Neuronal stem cell (in vitro differentiated cells): ENCODE data around the gene PHLDA1.
A peak's percentile ranks its signal among the peaks of the same experiment; 100 is the strongest.
"Not testable (repeated sequence)": the region's sequence is repeated elsewhere in the genome, so short reads cannot be mapped to it uniquely, and the experiment has no call there.

Experiments
- DNase-seq: peaks from one replicate; pipeline ENCODE4 v3.0.0-alpha.2; 2013; ENCODE audit warnings: low spot score
- H2AFZ ChIP-seq: one replicate; pipeline ENCODE4 v1.6.1; 2013; ENCODE audit warnings: mild to moderate bottlenecking, low read length, inconsistent platforms
- H2AK5ac ChIP-seq: 2 replicates; pipeline ENCODE4 v1.6.1; 2013; ENCODE audit warnings: low read depth, mild to moderate bottlenecking, inconsistent platforms, low read length, moderate library complexity, mixed read lengths
- H2BK120ac ChIP-seq: 2 replicates; pipeline ENCODE4 v1.6.1; 2013; ENCODE audit warnings: low read depth, mild to moderate bottlenecking, inconsistent platforms, low read length, moderate library complexity, mixed read lengths
- H2BK12ac ChIP-seq: one replicate; pipeline ENCODE4 v1.6.1; 2013; ENCODE audit warnings: low read length, inconsistent platforms
- H2BK15ac ChIP-seq: 2 replicates; pipeline ENCODE4 v1.6.1; 2013; ENCODE audit warnings: mild to moderate bottlenecking, low read length, inconsistent platforms, mixed read lengths
- H2BK5ac ChIP-seq: one replicate; pipeline ENCODE4 v1.6.1; 2013; ENCODE audit warnings: inconsistent platforms, mild to moderate bottlenecking, low read length, moderate library complexity
- H3K14ac ChIP-seq: one replicate; pipeline ENCODE4 v1.6.1; 2013; ENCODE audit warnings: low read length, inconsistent platforms
- H3K18ac ChIP-seq: 2 replicates; pipeline ENCODE4 v1.6.1; 2013; ENCODE audit warnings: low read length, inconsistent platforms
- H3K23ac ChIP-seq: 2 replicates; pipeline ENCODE4 v1.6.1; 2013; ENCODE audit warnings: low read depth, mild to moderate bottlenecking, mixed read lengths, low read length, inconsistent platforms; ENCODE audit not compliant: poor library complexity
- H3K27ac ChIP-seq: replicated peaks from 3 replicates; pipeline ENCODE4 v1.5.1; 2013; ENCODE audit warnings: low read length, inconsistent platforms
- H3K27me3 ChIP-seq, 3 experiments: 2 replicates each; pipeline ENCODE4 v1.6.1; 2013; ENCODE audit warnings: low read length in 3 of 3, mild to moderate bottlenecking in 2 of 3, inconsistent platforms in 1 of 3, low read depth in 1 of 3, mixed read lengths in 1 of 3, moderate library complexity in 1 of 3; ENCODE audit not compliant: control insufficient read depth in 3 of 3, insufficient read depth in 3 of 3
- H3K36me3 ChIP-seq, 2 donors: replicated peaks in 1 of 2; 2 replicates each; pipeline ENCODE4 v1.6.1; 2013; ENCODE audit warnings: low read length in 2 of 2; ENCODE audit not compliant: control insufficient read depth in 2 of 2, insufficient read depth in 2 of 2
- H3K4ac ChIP-seq: 2 replicates; pipeline ENCODE4 v1.6.1; 2013; ENCODE audit warnings: inconsistent platforms, mild to moderate bottlenecking, low read length, moderate library complexity
- H3K4me1 ChIP-seq, 2 donors: 1 replicate in 1 of 2; 2 replicates in 1 of 2; pipeline ENCODE4 v1.6.1; 2013; ENCODE audit warnings: low read length in 2 of 2, low read depth in 1 of 2; ENCODE audit not compliant: control insufficient read depth in 2 of 2, insufficient read depth in 1 of 2
- H3K4me2 ChIP-seq: one replicate; pipeline ENCODE4 v1.6.1; 2013; ENCODE audit warnings: mild to moderate bottlenecking, low read length, inconsistent platforms; ENCODE audit not compliant: insufficient read depth, poor library complexity, severe bottlenecking
- H3K4me3 ChIP-seq, 2 donors: 2 replicates each; pipeline ENCODE4 v1.5.1; 2013; ENCODE audit warnings: low read length in 2 of 2, mild to moderate bottlenecking in 2 of 2, inconsistent platforms in 1 of 2, moderate library complexity in 1 of 2
- H3K79me1 ChIP-seq: one replicate; pipeline ENCODE4 v1.6.1; 2013; ENCODE audit warnings: low read depth, mild to moderate bottlenecking, inconsistent platforms, low read length, moderate library complexity
- H3K9ac ChIP-seq: one replicate; pipeline ENCODE4 v1.6.1; 2013; ENCODE audit warnings: mild to moderate bottlenecking, low read depth, low read length, inconsistent platforms; ENCODE audit not compliant: poor library complexity
- H3K9me3 ChIP-seq, 2 donors: replicated peaks in 1 of 2; 2 replicates each; pipeline versions ENCODE3 to v1.6.1; 2013; ENCODE audit warnings: low read length in 2 of 2, mild to moderate bottlenecking in 2 of 2, inconsistent platforms in 1 of 2, low read depth in 1 of 2, mixed read lengths in 1 of 2, moderate library complexity in 1 of 2; ENCODE audit not compliant: control insufficient read depth in 2 of 2, insufficient read depth in 1 of 2
- H4K8ac ChIP-seq: one replicate; pipeline ENCODE4 v1.6.1; 2013; ENCODE audit warnings: low read depth, mild to moderate bottlenecking, inconsistent platforms, low read length, moderate library complexity
- H4K91ac ChIP-seq: one replicate; pipeline ENCODE4 v1.6.1; 2013; ENCODE audit warnings: low read length, low read depth, mild to moderate bottlenecking, inconsistent platforms; ENCODE audit not compliant: poor library complexity
- WGBS, 2 donors: extraction: QIAGEN DNeasy Blood & Tissue Kit; methylation state at CpG; one replicate each; pipeline ENCODE4 v1.1.7; 2013; ENCODE audit warnings: missing lambda C conversion rate in 2 of 2, mixed read lengths in 1 of 2; ENCODE audit not compliant: insufficient read length in 2 of 2, insufficient replicate concordance in 1 of 2; ENCODE audit errors: extremely low coverage in 2 of 2; 5-methylcytosine and 5-hydroxymethylcytosine counted together

The PHLDA1 gene

DNA sequence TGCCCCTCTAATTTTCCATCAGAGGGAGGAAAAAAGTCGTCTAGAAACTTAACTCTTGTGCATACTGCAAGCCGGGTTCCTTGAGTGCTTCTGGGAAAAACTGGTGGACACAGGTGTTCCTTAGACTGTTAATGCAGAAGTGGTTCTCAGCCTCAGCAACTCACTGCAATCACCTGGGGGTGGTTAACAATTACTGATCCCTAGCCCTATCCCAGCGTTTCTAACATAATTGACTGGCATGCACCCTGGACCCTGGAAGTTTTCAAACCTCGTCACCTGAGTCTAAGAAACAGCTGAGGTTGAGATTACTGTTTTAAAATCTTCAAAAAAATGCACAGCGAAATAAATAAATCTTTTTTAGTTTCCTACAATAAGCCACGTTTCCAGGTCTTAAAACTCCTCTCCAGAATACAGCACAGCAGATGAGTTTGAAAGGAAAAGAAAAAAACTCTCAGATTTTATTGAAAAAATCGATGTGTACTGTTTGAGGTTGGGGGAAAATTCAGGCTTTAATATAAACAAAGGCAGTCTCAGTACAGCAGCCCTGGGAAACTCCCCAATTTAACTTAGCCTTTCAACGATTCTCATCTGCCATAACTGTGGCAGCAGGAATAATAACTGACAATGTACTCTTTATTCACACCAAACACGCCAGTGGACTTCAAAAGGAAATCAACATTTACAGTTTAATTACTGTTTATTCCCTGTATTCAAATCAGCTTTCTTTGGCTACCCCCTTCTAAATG lies 45.4 kb downstream of the PHLDA1 start:
- H3K4ac ChIP-seq, result no peak overlapping the region
- H3K27ac ChIP-seq, result no peak overlapping the region
- no peak overlapping the region for H2AK5ac ChIP-seq
- H2BK5ac ChIP-seq, result no peak overlapping the region
- H3K18ac ChIP-seq, result no peak overlapping the region
- no peak overlapping the region for H2BK15ac ChIP-seq
- H3K14ac ChIP-seq, result no peak overlapping the region
- no peaks in the 10 kb centered on the region for H3K36me3 ChIP-seq
- no CpG with 5 or more reads among the region's 9 CpGs for WGBS, 2 donors
- no peak overlapping the region for H4K8ac ChIP-seq
- H2AFZ ChIP-seq, result no peak overlapping the region
- H2BK12ac ChIP-seq, result no peak overlapping the region
- no peak overlapping the region for H3K9ac ChIP-seq
- no peak overlapping the region for H4K91ac ChIP-seq
- H3K9me3 ChIP-seq, result no peaks in the 10 kb centered on the region
- no peaks in the 10 kb centered on the region for H3K79me1 ChIP-seq
- peaks cover 0 to 2% of the 10 kb centered on the region in 2 donors for H3K4me1 ChIP-seq
- no peak for DNase-seq
- H3K23ac ChIP-seq, result no peak overlapping the region
- no peak overlapping the region for H3K4me3 ChIP-seq
- H3K4me2 ChIP-seq, result no peak overlapping the region
- H2BK120ac ChIP-seq, result no peak overlapping the region
- no peaks in the 10 kb centered on the region for H3K27me3 ChIP-seq

DNA sequence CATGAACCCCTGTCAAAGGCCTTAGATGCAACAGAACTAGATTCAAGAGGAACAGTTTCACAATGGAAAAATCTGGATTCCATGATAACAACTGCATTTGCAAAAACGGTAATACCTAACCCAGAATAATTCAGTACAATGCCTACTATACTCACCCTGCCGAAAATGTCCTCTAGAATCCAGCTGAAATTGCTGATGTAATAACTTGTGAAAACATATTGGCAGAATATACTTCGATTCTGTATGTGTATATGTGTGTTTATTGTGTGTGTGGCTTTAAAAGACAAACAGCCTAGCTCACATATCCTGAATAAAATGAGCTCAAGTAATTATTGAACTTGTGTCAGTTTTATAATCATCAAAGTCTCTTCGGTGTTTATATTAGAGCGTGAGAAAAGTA lies 46.0 kb downstream of the PHLDA1 start:
- H2AK5ac ChIP-seq, result no peak overlapping the region
- no peak overlapping the region for H3K4ac ChIP-seq
- H2BK15ac ChIP-seq, result no peak overlapping the region
- H3K23ac ChIP-seq, result no peak overlapping the region
- WGBS, 2 donors, result no CpG with 5 or more reads among the region's 5 CpGs
- H3K9ac ChIP-seq, result no peak overlapping the region
- H3K27me3 ChIP-seq, result no peaks in the 10 kb centered on the region
- no peak overlapping the region for H3K27ac ChIP-seq
- H4K8ac ChIP-seq, result no peak overlapping the region
- no peak for DNase-seq
- no peak overlapping the region for H3K18ac ChIP-seq
- no peaks in the 10 kb centered on the region for H3K9me3 ChIP-seq
- peaks cover 0 to 2% of the 10 kb centered on the region in 2 donors for H3K4me1 ChIP-seq
- H4K91ac ChIP-seq, result no peak overlapping the region
- H2AFZ ChIP-seq, result no peak overlapping the region
- no peak overlapping the region for H2BK5ac ChIP-seq
- no peaks in the 10 kb centered on the region for H3K79me1 ChIP-seq
- H2BK120ac ChIP-seq, result no peak overlapping the region
- no peak overlapping the region for H2BK12ac ChIP-seq
- no peak overlapping the region for H3K14ac ChIP-seq
- no peak overlapping the region for H3K4me2 ChIP-seq
- no peak overlapping the region for H3K4me3 ChIP-seq
- H3K36me3 ChIP-seq, result no peaks in the 10 kb centered on the region

GRCh38 chr12:75984577-75985182 lies 46.9 kb downstream of the PHLDA1 start:
- Histone ChIP-seq H3K27ac (no peak overlapping the region), H3K27me3 (no peaks in the 10 kb centered on the region), H2AK5ac (no peak overlapping the region), H2BK15ac (no peak overlapping the region), H3K4me2 (no peak overlapping the region), H3K18ac (no peak overlapping the region), H3K9me3 (no peaks in the 10 kb centered on the region), H3K9ac (no peak overlapping the region), H2BK120ac (no peak overlapping the region), H3K36me3 (no peaks in the 10 kb centered on the region), H2BK12ac (no peak overlapping the region), H4K8ac (no peak overlapping the region), H3K4ac (no peak overlapping the region), H2AFZ (no peak overlapping the region), H3K4me1 (peaks cover 0 to 6% of the 10 kb centered on the region in 2 donors), H3K14ac (no peak overlapping the region), H2BK5ac (no peak overlapping the region), H3K23ac (no peak overlapping the region), H4K91ac (no peak overlapping the region), H3K4me3 (peak overlapping the region in 1 of 2 donors; percentile 67), H3K79me1 (no peaks in the 10 kb centered on the region)
- DNase-seq, result no peak
- WGBS, 2 donors, result no CpG with 5 or more reads among the region's 7 CpGs

DNA sequence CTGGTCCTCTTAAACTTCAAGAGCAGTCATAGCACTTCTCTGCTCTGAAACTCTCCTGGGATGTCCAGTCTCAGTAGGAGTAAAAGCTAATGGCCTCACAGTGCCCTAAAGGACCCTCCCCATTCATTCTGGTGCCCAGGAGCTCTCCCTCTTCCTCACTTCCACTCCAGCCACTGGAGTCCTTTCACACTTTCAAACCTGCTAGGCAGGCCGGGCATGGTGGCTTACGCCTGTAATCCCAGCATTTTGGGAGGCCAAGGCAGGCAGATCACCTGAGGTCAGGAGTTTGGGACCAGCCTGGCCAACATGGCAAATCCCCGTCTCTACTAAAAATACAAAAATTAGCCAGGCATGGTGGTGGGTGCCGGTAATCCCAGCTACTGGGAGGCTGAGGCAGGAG lies 47.7 kb downstream of the PHLDA1 start:
- not testable (repeated sequence) for H2BK15ac ChIP-seq, H2AFZ ChIP-seq, H3K9me3 ChIP-seq, H3K27ac ChIP-seq, H3K4me2 ChIP-seq, H2BK12ac ChIP-seq, H3K14ac ChIP-seq, DNase-seq, H3K23ac ChIP-seq, H3K9ac ChIP-seq, H2BK120ac ChIP-seq, H3K36me3 ChIP-seq, H3K4ac ChIP-seq, H3K27me3 ChIP-seq, H3K4me3 ChIP-seq, H3K79me1 ChIP-seq, H2BK5ac ChIP-seq, H4K91ac ChIP-seq
- peak overlapping the region; percentile 67 for H2AK5ac ChIP-seq
- no CpG with 5 or more reads among the region's 4 CpGs for WGBS, 2 donors
- peak overlapping the region; percentile 21 for H3K18ac ChIP-seq
- peak overlapping the region; percentile 72 for H4K8ac ChIP-seq
- peaks cover 0 to 14% of the 10 kb centered on the region in 2 donors for H3K4me1 ChIP-seq
